Adrenal gland (tissue), 5 donors: ENCODE data around the gene NCKAP5.

Experiments
- CTCF ChIP-seq, 6 experiments: fragments of 450-650 bp in 4 of 6; fragments of 200-600 bp in 2 of 6; sonication (generic) in 1 of 6; IDR thresholded peaks; 1 replicate in 5 of 6; 2 replicates in 1 of 6; pipeline versions ENCODE4 v1.5.1 to v1.8.0; 2016 to 2021; ENCODE audit warnings: antibody characterized with exemption in 6 of 6, mild to moderate bottlenecking in 2 of 6, moderate library complexity in 1 of 6
- POLR2A ChIP-seq, 2 donors: fragments of 450-650 bp; IDR thresholded peaks; one replicate each; pipeline ENCODE4 v1.6.1; 2017; ENCODE audit warnings: antibody characterized with exemption in 2 of 2, mild to moderate bottlenecking in 2 of 2, moderate library complexity in 1 of 2
- donor health status: DM: no; HTN: no; CAD: no.

GRCh38 chr2:132814651-132815050, 753.6 kb downstream of the NCKAP5 start:
- no peak for TF ChIP-seq CTCF (IDR thresholded peaks at IDR 0.05)
- no peak for TF ChIP-seq POLR2A (IDR thresholded peaks at IDR 0.05)
